ENCODE measurements around the gene EPHX1.

- no peak for TF ChIP-seq POLR2A (IDR thresholded peaks at IDR 0.05)
- TF ChIP-seq CTCF (IDR thresholded peaks at IDR 0.05): no peak
- TF ChIP-seq EP300 (IDR thresholded peaks at IDR 0.05): no peak
Measured at GRCh38 chr1:225880636-225881035, 70.7 kb downstream of the EPHX1 start.

Data from suprapubic skin (tissue), 3 donors.